ENCODE results near the gene CRMP1. TPM values are rescaled to one million over a fixed set of nuclear protein-coding genes. Genes with fewer than 3 reads are reported as not detected.

CRMP1 gene
- total RNA-seq, 6 donors from 2014 or later: 0.89 to 5.7 (median 2.0) TPM

DNA sequence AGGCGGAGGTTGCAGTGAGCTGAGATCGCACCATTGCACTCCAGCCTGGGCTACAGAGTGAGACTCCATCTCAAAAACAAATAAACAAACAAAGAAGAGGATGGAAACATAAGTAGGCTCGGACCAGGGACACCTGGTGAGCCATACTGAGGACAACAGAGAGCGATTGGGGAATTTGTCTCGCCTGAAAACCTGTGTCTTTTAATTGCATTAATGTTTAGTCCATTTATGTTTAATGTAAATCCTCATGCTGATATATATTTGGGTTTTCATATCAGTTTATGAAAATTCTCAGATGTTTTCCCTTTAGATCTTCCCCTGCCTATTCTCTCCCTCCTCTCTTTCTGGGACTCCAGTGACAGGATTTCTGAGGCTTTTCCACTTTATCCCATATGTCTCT lies 97.3 kb downstream of the CRMP1 start:
- TF ChIP-seq EP300 (IDR thresholded peaks at IDR 0.05) (no peak), POLR2A (IDR thresholded peaks at IDR 0.05) (no peak), POLR2AphosphoS5 (IDR thresholded peaks at IDR 0.05) (no peak)
- TF ChIP-seq, protein P1, sequence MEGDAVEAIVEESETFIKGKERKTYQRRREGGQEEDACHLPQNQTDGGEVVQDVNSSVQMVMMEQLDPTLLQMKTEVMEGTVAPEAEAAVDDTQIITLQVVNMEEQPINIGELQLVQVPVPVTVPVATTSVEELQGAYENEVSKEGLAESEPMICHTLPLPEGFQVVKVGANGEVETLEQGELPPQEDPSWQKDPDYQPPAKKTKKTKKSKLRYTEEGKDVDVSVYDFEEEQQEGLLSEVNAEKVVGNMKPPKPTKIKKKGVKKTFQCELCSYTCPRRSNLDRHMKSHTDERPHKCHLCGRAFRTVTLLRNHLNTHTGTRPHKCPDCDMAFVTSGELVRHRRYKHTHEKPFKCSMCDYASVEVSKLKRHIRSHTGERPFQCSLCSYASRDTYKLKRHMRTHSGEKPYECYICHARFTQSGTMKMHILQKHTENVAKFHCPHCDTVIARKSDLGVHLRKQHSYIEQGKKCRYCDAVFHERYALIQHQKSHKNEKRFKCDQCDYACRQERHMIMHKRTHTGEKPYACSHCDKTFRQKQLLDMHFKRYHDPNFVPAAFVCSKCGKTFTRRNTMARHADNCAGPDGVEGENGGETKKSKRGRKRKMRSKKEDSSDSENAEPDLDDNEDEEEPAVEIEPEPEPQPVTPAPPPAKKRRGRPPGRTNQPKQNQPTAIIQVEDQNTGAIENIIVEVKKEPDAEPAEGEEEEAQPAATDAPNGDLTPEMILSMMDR (IDR thresholded peaks at IDR 0.05): no peak
- no peaks in the 10 kb centered on the region for H3K27me3 ChIP-seq

DNA sequence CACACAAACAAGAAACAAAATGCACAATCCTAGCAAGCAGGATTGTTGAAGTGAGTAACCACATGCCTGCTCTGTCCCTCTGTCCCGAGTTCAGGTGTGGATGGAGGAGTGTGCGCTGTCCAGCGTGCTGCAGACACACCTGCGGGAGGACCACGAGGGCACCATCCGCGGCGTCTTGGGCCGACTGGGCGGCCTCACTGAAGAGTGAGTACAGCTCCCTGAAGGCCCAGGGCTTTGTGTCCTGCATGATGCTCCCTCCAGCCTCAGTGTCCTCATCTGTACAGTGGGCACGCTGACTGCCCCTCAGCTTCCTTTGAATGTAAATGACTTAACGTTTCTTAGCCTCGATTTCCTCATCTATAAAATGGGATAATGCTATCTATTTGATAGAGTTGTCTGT lies 99.4 kb downstream of the CRMP1 start:
- peaks cover 0 to 30% (median 7%) of the 10 kb centered on the region in 4 donors for H3K36me3 ChIP-seq
- WGBS, 2 donors: 95% methylated on average over 13 of the region's 13 CpGs
- H3K27ac ChIP-seq: no peak overlapping the region
- no peaks in the 10 kb centered on the region for H3K27me3 ChIP-seq
- TF ChIP-seq, protein P1 (IDR thresholded peaks at IDR 0.05): no peak
- TF ChIP-seq EP300 (IDR thresholded peaks at IDR 0.05) (no peak), POLR2AphosphoS5 (IDR thresholded peaks at IDR 0.05) (no peak)
- DNase-seq (peak; percentile 18 to 57), ATAC-seq (ENCODE audit: low FRiP score in 2 of 2) (no peak)
- H3K9me3 ChIP-seq: no peaks in the 10 kb centered on the region
- H3K4me1 ChIP-seq: no peaks in the 10 kb centered on the region
- H3K4me3 ChIP-seq: no peak overlapping the region

More for the DNA sequence above, 97.3 kb downstream of the CRMP1 start:
- H3K4me3 ChIP-seq: no peak overlapping the region
- H3K4me1 ChIP-seq: no peaks in the 10 kb centered on the region
- no peaks in the 10 kb centered on the region for H3K9me3 ChIP-seq
- whole genome bisulfite sequencing, 2 donors: 94 to 99% methylated on average over 5 of the region's 5 CpGs
- DNase-seq (no peak), ATAC-seq (ENCODE audit: low FRiP score in 2 of 2) (no peak)
- peaks cover 0 to 33% (median 7%) of the 10 kb centered on the region in 4 donors for H3K36me3 ChIP-seq
- no peak overlapping the region for H3K27ac ChIP-seq

DNA sequence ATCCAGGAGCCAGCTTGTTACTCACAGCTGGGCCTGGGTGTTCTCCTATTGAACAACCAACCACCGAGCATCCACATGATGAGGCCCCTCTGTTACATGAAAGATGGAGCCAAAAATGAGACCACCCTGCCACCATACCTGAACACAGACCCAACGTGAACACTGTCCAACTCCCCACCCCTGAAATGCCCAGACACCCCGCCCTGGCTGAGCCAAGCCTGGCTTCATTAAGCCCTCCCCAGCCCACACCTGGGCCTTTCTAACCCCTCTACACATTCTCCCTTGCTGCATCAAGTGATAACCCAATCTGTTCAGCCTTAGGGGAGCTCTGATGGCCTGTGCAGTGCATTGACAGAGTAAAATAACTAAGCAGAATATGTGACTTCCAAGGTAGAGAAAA lies 101.2 kb downstream of the CRMP1 start:
- Histone ChIP-seq H3K9me3 (no peaks in the 10 kb centered on the region), H3K4me1 (no peaks in the 10 kb centered on the region), H3K27ac (no peak overlapping the region)

DNA sequence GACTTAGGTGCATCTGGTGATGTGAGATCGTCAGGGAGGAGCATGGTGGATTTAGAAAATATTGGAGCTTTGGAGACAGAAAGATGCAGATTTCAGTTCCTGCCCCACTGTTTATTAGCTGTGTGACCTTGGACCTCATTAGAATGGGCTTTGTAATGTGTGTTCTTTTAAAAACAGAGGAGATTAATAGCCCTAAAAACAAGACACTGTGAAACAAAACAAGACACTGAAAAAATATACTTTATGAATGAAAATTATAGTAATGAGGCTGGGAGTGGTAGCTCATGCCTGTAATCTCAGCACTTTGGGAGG lies 102.4 kb downstream of the CRMP1 start:
- H3K27ac ChIP-seq: no peak overlapping the region
- DNase-seq (no peak), ATAC-seq (ENCODE audit: low FRiP score in 2 of 2) (no peak)
- H3K9me3 ChIP-seq: no peaks in the 10 kb centered on the region
- H3K36me3 ChIP-seq: peaks cover 0 to 30% (median 0%) of the 10 kb centered on the region in 4 donors
- no peak for TF ChIP-seq POLR2A (IDR thresholded peaks at IDR 0.05)
- TF ChIP-seq POLR2AphosphoS5 (IDR thresholded peaks at IDR 0.05): no peak
- TF ChIP-seq EP300 (IDR thresholded peaks at IDR 0.05): no peak
- TF ChIP-seq, protein P1 (IDR thresholded peaks at IDR 0.05): no peak
- H3K4me1 ChIP-seq: no peaks in the 10 kb centered on the region
- H3K4me3 ChIP-seq: no peak overlapping the region
- no peaks in the 10 kb centered on the region for H3K27me3 ChIP-seq
- WGBS, 2 donors: 44 to 60% methylated on average over 1 of the region's 1 CpG

More for the DNA sequence above, 101.2 kb downstream of the CRMP1 start:
- ATAC-seq (ENCODE audit: low FRiP score in 2 of 2): no peak
- H3K4me3 ChIP-seq: no peak overlapping the region
- peak in 1 of 2 donors; percentile 11 for DNase-seq
- peaks cover 0 to 27% (median 2%) of the 10 kb centered on the region in 4 donors for H3K36me3 ChIP-seq
- TF ChIP-seq EP300 (IDR thresholded peaks at IDR 0.05) (no peak), POLR2AphosphoS5 (IDR thresholded peaks at IDR 0.05) (no peak)
- TF ChIP-seq, protein P1 (IDR thresholded peaks at IDR 0.05): no peak
- 82 to 84% methylated on average over 3 of the region's 3 CpGs for WGBS, 2 donors
- H3K27me3 ChIP-seq: no peaks in the 10 kb centered on the region

DNA sequence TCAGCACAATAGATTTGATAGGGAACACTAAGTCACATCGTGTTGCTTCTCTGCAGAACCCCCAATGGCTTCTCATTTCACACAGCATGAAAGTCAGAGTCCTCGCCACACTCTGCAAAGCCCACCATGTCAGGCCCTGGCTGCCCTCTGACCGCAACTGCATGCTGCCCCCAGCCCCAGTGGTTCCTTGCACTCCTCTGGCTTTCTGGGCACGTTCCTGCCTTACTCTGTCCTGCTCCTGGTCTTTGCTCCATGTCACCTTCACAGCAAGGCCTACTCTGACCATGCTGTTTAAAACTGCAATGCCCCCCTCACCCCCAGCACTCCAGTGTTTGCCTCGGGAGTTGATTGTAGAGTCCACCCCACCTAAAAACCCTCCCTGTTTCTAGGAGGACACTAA lies 103.7 kb downstream of the CRMP1 start:
- Histone ChIP-seq H3K27me3 (no peaks in the 10 kb centered on the region), H3K36me3 (peaks cover 0 to 24% (median 0%) of the 10 kb centered on the region in 4 donors), H3K4me1 (no peaks in the 10 kb centered on the region), H3K27ac (no peak overlapping the region), H3K9me3 (no peaks in the 10 kb centered on the region), H3K4me3 (no peak overlapping the region)
- DNase-seq (peak in 1 of 2 donors; percentile 2), ATAC-seq (ENCODE audit: low FRiP score in 2 of 2) (no peak)
- TF ChIP-seq POLR2AphosphoS5 (IDR thresholded peaks at IDR 0.05) (no peak), POLR2A (IDR thresholded peaks at IDR 0.05) (no peak), EP300 (IDR thresholded peaks at IDR 0.05) (no peak)
- TF ChIP-seq, protein P1 (IDR thresholded peaks at IDR 0.05): no peak
- 90 to 91% methylated on average over 5 of the region's 5 CpGs for WGBS, 2 donors

Measured in upper lobe of left lung (tissue), 6 donors.